Stimulated activated CD8-positive, alpha-beta memory T cell treated with anti-CD3 and anti-CD28 coated beads, Interleukin-15, amount 100 ng/mL, for 4 hours (primary cell): ENCODE measurements around the gene PER2.
A peak's percentile ranks its signal among the peaks of the same experiment; 100 is the strongest.
"Not testable (repeated sequence)": the region's sequence is repeated elsewhere in the genome, so short reads cannot be mapped to it uniquely, and the experiment has no call there.

ENCODE experiments used
- DNase-seq, 2 donors: peaks; one replicate each; pipeline ENCODE4 v3.0.0-alpha.2; 2020; ENCODE audit warnings: low read depth in 2 of 2

Gene PER2, protein sequence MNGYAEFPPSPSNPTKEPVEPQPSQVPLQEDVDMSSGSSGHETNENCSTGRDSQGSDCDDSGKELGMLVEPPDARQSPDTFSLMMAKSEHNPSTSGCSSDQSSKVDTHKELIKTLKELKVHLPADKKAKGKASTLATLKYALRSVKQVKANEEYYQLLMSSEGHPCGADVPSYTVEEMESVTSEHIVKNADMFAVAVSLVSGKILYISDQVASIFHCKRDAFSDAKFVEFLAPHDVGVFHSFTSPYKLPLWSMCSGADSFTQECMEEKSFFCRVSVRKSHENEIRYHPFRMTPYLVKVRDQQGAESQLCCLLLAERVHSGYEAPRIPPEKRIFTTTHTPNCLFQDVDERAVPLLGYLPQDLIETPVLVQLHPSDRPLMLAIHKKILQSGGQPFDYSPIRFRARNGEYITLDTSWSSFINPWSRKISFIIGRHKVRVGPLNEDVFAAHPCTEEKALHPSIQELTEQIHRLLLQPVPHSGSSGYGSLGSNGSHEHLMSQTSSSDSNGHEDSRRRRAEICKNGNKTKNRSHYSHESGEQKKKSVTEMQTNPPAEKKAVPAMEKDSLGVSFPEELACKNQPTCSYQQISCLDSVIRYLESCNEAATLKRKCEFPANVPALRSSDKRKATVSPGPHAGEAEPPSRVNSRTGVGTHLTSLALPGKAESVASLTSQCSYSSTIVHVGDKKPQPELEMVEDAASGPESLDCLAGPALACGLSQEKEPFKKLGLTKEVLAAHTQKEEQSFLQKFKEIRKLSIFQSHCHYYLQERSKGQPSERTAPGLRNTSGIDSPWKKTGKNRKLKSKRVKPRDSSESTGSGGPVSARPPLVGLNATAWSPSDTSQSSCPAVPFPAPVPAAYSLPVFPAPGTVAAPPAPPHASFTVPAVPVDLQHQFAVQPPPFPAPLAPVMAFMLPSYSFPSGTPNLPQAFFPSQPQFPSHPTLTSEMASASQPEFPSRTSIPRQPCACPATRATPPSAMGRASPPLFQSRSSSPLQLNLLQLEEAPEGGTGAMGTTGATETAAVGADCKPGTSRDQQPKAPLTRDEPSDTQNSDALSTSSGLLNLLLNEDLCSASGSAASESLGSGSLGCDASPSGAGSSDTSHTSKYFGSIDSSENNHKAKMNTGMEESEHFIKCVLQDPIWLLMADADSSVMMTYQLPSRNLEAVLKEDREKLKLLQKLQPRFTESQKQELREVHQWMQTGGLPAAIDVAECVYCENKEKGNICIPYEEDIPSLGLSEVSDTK (N-terminal part only)

DNA sequence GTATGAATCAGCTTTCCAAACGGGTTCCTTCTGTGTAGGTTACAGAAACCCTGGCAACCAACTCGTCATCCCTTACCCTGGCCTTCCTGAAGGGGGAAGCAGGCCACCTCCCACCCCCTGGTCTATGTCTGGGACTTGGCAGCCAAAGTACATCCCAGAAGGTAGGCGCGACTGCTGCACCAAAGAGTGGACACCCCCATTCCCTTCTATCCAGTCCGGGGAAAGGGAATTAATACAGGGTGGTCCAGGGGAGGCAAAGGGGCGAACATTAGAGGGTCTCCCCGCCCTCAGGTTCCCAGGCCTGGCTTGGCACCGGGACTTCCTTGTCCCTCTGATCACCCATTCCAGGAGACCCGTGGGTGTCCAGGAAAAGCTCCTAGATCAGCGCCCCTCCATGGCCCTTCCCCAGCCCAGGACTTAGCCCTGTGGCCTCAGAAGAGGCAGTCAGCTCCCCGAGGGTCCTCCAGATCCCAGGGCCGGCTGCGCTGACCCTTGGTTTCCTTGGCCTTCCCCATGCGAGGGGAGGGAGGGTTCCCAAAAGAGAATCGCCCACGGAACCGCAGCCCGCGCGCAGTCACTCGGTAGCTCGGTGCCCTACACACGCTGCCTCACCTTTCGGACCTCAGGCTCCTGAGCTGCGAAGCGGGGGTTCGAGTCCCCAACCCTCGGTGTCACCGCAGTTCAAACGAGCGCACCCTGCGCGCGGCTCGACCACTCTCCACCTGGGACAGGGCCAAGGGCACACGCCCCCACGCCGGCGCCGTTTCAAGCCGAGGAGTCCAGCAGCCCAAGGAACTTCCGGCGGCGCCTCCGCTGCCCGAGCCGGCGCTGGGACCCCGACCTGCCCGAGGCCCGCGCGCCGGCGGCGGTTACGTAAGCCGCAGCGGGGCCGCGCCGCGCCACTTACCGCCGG is at the start of gene PER2:
TSS of gene PER2 (minus strand) at position 874 of the 913 bp plus-strand sequence. CDS start 10,674 bp downstream, outside the sequence.
- peak in 1 of 2 donors; percentile 13 for DNase-seq

GRCh38 chr2:238337846-238338245 is 49.4 kb upstream of the PER2 start:
- DNase-seq = no peak

DNA sequence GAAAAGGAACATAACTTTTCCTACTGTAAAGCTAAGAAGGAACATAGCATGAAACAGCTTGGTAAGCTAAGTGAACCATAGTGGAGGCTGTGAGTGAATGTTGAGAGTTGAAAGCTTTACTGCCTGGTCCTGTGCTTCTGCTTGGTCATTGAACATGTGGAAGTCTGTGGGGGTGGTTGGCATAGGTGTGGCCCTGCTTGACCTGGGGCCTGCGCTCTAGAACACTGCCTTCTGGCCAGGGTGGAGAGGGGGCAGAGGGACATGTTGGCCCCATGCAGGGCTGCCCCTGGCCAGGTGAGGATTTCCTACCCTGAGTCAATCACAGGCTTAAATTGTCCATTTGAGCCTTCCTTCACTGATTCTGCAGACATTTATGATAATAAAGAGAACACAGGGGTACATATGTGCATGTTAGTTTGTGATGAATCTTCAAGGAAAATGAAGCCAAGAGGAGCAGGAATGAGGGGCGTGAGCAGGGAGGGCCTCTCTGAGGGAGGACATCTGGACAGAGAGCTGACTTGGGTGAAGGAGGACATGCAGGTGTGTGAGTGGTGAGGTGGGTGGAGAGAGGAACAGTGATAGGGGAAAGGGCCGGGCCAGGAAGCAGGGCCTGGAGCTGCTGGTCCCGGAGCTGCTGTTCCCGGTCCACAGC is 48.5 kb upstream of the PER2 start:
- no peak for DNase-seq

DNA sequence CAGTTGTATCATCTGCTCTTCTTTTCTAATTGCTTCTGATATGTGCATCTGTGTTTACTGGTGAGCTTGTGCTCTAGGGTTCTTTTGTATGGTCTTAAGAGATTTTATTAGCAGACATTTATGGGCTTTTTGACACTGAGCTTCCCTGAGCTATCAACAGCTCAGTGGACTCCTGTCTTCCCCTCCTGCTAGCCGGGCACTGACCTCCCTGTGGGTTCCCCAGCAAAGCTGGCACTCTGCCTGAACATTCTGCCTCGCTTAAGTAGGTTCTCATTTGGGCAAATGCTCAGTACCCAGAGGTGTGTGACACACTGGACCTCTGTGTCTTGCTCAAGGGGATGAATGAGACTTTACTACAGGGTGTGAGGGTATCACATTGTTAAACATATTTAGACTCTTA is 47.7 kb upstream of the PER2 start:
- DNase-seq = no peak

DNA sequence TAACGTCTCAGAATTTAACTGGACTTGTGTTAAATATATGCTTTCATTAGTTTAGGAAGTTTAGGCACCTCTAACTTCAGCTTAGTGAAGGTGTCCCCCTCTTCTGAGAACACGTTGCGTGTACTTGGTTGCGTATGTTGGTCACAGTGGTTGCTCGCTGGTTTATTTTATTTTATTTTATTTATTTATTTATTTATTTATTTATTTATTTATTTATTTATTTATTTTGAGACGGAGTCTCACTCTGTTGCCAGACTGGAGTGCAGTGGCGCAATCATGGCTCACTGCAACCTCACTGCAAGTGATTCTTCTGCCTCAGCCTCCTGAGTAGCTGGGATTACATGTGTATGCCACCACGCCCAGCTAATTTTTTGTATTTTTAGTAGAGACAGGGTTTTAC is 47.2 kb upstream of the PER2 start:
- not testable (repeated sequence) for DNase-seq

- DNase-seq = no peak
Measured at GRCh38 chr2:238334885-238335284, 46.5 kb upstream of the PER2 start.

GRCh38 chr2:238331916-238332315 is 43.5 kb upstream of the PER2 start:
- no peak for DNase-seq

DNA sequence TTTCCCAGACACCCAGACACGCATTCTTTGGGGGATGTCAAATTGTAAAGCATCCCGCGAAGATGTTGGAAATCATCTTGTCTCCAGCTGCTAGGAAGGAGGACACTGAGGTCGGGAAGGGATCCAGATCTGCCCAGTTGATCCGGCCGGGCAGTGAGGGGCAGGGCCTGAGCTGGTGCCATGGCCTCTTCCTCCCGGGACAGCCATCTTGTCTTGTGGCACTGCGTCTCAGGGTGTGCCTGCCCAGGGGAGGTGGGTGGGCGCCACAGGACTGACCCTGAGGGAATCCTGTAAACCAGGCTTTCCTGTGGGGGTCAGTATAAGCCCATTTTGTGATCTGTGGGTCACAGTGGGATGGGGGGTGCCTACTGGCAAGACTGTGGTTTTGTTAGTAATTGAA is 42.0 kb upstream of the PER2 start:
- no peak for DNase-seq

- no peak for DNase-seq
Measured at GRCh38 chr2:238327751-238328150, 39.3 kb upstream of the PER2 start.

DNA sequence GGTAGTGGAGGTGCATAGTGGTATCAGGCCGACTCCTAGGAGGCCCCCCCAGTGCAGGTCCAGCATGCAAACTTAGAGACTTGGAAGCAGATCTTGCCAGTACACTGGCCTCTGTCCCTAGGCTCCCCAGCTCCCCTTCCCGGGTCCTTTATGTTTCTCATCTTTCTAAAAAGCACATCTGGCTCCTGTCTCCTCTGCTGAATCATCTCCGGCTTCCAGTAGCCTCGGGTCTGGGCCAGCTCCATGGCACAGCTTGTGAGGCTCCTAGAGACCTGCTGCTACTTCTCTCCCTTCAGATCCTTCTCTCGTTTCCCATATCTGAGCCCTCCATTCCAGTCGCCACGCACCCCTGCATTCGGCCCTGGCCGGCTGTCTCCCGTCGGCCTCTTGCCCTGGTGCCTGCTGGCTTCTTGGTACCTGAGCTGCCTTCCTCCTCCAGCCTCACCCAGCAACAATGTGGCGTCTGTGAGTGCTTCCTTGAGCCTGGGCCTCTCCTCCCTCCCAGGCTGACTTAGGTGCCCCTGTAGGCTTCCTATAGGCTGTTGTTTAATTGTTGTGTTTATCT is 38.5 kb upstream of the PER2 start:
- DNase-seq = no peak

- DNase-seq = no peak
Measured at GRCh38 chr2:238325694-238326093, 37.3 kb upstream of the PER2 start.

DNA sequence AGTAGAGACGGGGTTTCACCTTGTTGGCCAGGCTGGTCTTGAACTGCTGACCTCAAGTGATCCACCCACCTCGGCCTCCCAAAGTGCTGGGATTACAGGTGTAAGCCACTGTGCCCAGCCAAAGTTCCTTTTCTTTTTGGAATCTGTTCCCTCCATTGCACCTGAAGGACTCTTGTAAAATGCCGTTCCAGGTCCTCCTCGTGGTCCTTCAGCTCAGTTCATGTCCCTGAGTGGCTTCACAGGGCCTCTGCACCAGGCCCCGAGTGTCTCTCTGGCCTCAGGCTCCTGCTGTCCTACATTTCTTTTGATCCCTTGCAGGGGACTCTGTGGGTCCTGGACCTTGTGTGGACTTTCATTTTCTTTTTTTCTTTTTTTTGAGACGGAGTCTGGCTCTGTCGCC is 35.8 kb upstream of the PER2 start:
- not testable (repeated sequence) for DNase-seq

- no peak for DNase-seq
Measured at GRCh38 chr2:238322001-238322411, 33.6 kb upstream of the PER2 start.

GRCh38 chr2:238321467-238321866 is 33.1 kb upstream of the PER2 start:
- no peak for DNase-seq

GRCh38 chr2:238320648-238321281 is 32.4 kb upstream of the PER2 start:
- DNase-seq = no peak

GRCh38 chr2:238320246-238320647 is 31.8 kb upstream of the PER2 start, which contains the start of gene TRAF3IP1:
Gene TRAF3IP1 (plus strand): TSS chr2:238320518. CDS start chr2:238320663, 145 bp downstream.
- DNase-seq = peak; percentile 64 to 75

GRCh38 chr2:238315031-238315595 is 26.7 kb upstream of the PER2 start:
- no peak for DNase-seq

DNA sequence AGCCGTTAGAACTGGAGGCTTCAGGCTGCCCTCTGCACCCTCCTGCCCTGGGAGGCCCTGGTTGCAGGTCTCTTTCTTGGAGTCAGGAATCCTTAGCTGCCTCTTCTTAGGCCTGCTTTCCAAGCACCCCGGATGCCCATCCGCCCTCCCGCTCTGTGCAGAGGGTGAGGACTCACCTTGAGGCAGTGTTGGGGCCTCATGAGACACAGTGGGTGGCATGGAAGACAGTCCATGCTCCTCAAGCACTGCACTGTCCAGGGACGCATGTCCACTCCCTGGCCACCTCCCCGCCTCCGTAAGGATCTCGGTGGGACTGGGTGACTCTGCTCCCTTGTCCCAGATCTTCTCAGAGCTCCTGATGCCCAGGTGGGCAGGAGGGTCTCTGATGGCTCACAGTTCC is 26.2 kb upstream of the PER2 start:
- DNase-seq = no peak

DNA sequence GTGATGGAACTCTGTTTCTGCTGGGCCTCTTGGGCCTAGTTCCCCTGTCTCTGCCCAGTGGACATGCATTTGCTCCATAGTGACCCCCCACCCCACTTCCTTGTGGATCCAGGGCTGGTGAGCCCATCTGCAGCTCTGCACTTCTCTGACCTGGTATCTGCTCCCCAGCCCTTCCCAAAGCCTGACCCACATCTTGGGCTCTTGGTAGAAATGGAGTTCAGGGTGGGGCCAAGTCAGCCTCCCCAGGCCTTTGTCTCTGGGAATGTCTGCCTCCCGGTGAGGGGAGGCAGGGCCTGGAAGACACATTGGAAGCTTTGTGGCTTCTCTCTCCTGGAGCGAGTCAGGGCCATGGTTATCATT is 25.6 kb upstream of the PER2 start:
- no peak for DNase-seq
